SK-N-MC (cell line): Measurements from ENCODE around the gene BRD9.

Source experiments
- EZH2 ChIP-seq: fragments of 200-600 bp; sonication (generic); IDR thresholded peaks from one replicate; pipeline ENCODE4 v1.6.1; 2017; ENCODE audit warnings: antibody characterized with exemption
- FOXP2 ChIP-seq: optimal IDR thresholded peaks from 2 replicates; pipeline ENCODE3; 2011; ENCODE audit warnings: mild to moderate bottlenecking, moderate library complexity; ENCODE audit not compliant: insufficient read depth; ENCODE audit errors: extremely low read length, control extremely low read depth
- POLR2AphosphoS5 ChIP-seq: IDR thresholded peaks from 2 replicates; pipeline ENCODE4 v1.6.1; 2012; ENCODE audit warnings: mild to moderate bottlenecking, low read depth, low read length, borderline replicate concordance

GRCh38 chr5:927172-928015, 34.8 kb upstream of the BRD9 start:
- TF ChIP-seq EZH2 (no peak), POLR2AphosphoS5 (no peak), FOXP2 (no peak)
